GM21529 (cell line): Measurements from ENCODE around the gene CAMK1D.

Experiments
- ATAC-seq: cut with Tn5 transposase; IDR thresholded peaks from one replicate; pipeline ENCODE4 v1.9.1; 2021; ENCODE audit not compliant: unreplicated experiment

CAMK1D gene

GRCh38 chr10:12459762-12460161 is 110.4 kb downstream of the CAMK1D start:
- ATAC-seq: no peak

- ATAC-seq: no peak
These were observed 114.1 kb downstream of the CAMK1D start for GRCh38 chr10:12463459-12463838.

GRCh38 chr10:12465385-12466136 is 116.2 kb downstream of the CAMK1D start:
- ATAC-seq: no peak

GRCh38 chr10:12466704-12467305 is 117.5 kb downstream of the CAMK1D start:
- no peak for ATAC-seq

- ATAC-seq: no peak
These were observed 120.0 kb downstream of the CAMK1D start for GRCh38 chr10:12469345-12469744.

DNA sequence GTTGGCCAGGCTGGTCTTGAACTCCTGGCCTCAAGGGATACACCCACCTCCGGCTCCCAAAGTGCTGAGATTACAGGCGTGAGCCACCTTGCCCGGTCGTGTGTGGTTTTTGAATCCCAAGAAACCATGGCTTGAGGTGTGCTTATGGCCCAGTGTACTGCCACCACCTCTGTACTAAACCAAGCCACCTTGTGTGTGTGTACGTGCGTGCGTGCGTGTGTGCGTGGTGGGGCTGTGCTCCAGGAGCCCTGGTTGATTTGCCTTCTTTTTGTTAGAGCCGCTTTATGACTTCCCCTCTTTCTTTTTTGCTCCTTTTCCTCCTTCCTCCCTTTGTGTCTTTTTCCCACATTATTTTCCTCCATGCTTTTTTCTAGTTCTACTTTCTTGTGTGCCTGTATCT is 121.4 kb downstream of the CAMK1D start:
- ATAC-seq: no peak

- no peak for ATAC-seq
These were observed 121.8 kb downstream of the CAMK1D start for GRCh38 chr10:12471135-12471534.

- no peak for ATAC-seq
These were observed 124.1 kb downstream of the CAMK1D start for GRCh38 chr10:12473491-12473890.

GRCh38 chr10:12474727-12475412 is 125.5 kb downstream of the CAMK1D start:
- no peak for ATAC-seq

- no peak for ATAC-seq
These were observed 127.3 kb downstream of the CAMK1D start for GRCh38 chr10:12476656-12477055.

- no peak for ATAC-seq
These were observed 130.1 kb downstream of the CAMK1D start for GRCh38 chr10:12479437-12479844.

GRCh38 chr10:12479924-12480323 is 130.6 kb downstream of the CAMK1D start:
- no peak for ATAC-seq

- ATAC-seq: no peak
These were observed 131.1 kb downstream of the CAMK1D start for GRCh38 chr10:12480440-12480839.

- no peak for ATAC-seq
These were observed 132.6 kb downstream of the CAMK1D start for GRCh38 chr10:12481924-12482323.

GRCh38 chr10:12482587-12482986 is 133.2 kb downstream of the CAMK1D start:
- no peak for ATAC-seq

GRCh38 chr10:12484002-12484918 is 134.9 kb downstream of the CAMK1D start:
- peak; percentile 43 for ATAC-seq

GRCh38 chr10:12484941-12485805 is 135.8 kb downstream of the CAMK1D start:
- peak; percentile 89 for ATAC-seq

DNA sequence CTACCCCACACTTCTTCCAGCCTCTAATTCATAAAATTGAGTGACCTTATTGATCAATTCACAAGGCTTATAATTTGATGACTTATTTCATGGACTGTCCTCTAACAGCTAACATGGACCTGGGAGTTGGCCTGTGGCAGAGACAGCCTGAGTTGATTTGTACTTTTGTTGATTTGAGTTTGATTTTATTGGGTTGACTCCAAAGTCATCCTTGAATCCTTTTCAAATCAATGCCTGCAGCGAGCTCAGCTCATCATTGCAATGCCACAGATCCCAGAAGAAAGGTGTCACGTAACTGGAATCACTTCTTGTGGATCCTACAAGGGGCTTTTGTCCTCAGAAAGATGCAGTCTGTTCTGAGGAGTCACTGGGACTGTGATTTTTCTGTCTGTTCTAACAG is 138.0 kb downstream of the CAMK1D start:
- ATAC-seq: no peak

GRCh38 chr10:12488626-12489025 is 139.3 kb downstream of the CAMK1D start:
- no peak for ATAC-seq

DNA sequence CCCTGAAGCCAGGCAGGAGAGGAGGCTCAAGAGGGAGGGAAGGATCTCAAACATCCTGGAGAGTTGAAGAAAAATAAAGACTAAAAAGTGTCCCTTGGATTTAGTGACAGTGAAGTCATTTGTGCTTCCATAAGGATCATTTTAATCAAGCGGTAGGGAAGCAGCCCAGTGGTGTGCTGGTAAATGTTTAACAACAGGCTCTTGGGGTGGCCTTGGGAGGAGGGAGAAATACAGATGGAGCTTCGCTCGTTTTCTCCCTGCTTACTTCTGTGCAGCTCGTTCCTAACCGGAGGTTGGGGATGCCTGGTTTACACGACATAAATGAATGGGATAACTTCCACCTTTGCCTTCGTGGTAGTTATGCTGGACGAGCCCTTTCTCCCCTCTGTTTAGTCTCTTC is 140.0 kb downstream of the CAMK1D start:
- ATAC-seq: no peak
